Hepatocyte (in vitro differentiated cells): ENCODE data around the gene CFAP97.

Source experiments
- EZH2 ChIP-seq: fragments of 200-600 bp; sonication (generic); IDR thresholded peaks from 2 replicates; pipeline ENCODE4 v1.6.1; 2016; ENCODE audit warnings: antibody characterized with exemption, mild to moderate bottlenecking, borderline replicate concordance
- EZH2phosphoT487 ChIP-seq: fragments of 200-600 bp; sonication (generic); IDR thresholded peaks from one replicate; pipeline ENCODE4 v1.6.1; 2018; ENCODE audit warnings: antibody characterized with exemption, mild to moderate bottlenecking, low read depth, moderate library complexity; ENCODE audit not compliant: unreplicated experiment, severe bottlenecking
- TF ChIP-seq, protein P1 (sequence below): fragments of 200-600 bp; sonication (generic); IDR thresholded peaks from 2 replicates; pipeline ENCODE4 v1.5.1; 2016; ENCODE audit warnings: antibody characterized with exemption, mild to moderate bottlenecking; ENCODE audit not compliant: poor library complexity

- TF ChIP-seq, protein P1, sequence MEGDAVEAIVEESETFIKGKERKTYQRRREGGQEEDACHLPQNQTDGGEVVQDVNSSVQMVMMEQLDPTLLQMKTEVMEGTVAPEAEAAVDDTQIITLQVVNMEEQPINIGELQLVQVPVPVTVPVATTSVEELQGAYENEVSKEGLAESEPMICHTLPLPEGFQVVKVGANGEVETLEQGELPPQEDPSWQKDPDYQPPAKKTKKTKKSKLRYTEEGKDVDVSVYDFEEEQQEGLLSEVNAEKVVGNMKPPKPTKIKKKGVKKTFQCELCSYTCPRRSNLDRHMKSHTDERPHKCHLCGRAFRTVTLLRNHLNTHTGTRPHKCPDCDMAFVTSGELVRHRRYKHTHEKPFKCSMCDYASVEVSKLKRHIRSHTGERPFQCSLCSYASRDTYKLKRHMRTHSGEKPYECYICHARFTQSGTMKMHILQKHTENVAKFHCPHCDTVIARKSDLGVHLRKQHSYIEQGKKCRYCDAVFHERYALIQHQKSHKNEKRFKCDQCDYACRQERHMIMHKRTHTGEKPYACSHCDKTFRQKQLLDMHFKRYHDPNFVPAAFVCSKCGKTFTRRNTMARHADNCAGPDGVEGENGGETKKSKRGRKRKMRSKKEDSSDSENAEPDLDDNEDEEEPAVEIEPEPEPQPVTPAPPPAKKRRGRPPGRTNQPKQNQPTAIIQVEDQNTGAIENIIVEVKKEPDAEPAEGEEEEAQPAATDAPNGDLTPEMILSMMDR: peak; percentile 79
- TF ChIP-seq EZH2phosphoT487 (no peak), EZH2 (no peak)
These were observed 20.0 kb downstream of the CFAP97 start for GRCh38 chr4:185183622-185184281.
